ENCODE data around the gene ALG3.

GRCh38 chr3:184257083-184257915, 8.5 kb upstream of the ALG3 start:
- TF ChIP-seq POLR2AphosphoS5 (IDR thresholded peaks at IDR 0.05) (no peak), CTCF (IDR thresholded peaks at IDR 0.05) (no peak), POLR2A (IDR thresholded peaks at IDR 0.05) (no peak), EP300 (IDR thresholded peaks at IDR 0.05) (no peak)

Measured in suprapubic skin (tissue), 4 donors.